H9 (cell line): ENCODE data around the gene THSD4. TPM values are rescaled to one million over a fixed set of nuclear protein-coding genes. Genes with fewer than 3 reads are reported as not detected.

ENCODE experiments used
- DNase-seq: peaks from one replicate; pipeline ENCODE4 v3.0.0-alpha.2; 2017
- H2AFZ ChIP-seq: one replicate; pipeline ENCODE4 v1.6.1; 2013; ENCODE audit warnings: mild to moderate bottlenecking, low read length, control low read depth, moderate library complexity
- H2AK5ac ChIP-seq: 2 replicates; pipeline ENCODE4 v1.6.1; 2013; ENCODE audit warnings: low read length, control low read depth, mixed read lengths; ENCODE audit not compliant: insufficient read length
- H2BK120ac ChIP-seq: one replicate; pipeline ENCODE4 v1.6.1; 2013; ENCODE audit warnings: low read depth, mild to moderate bottlenecking, low read length, control low read depth, inconsistent platforms; ENCODE audit not compliant: poor library complexity, severe bottlenecking
- H2BK12ac ChIP-seq: 2 replicates; pipeline ENCODE4 v1.6.1; 2013; ENCODE audit warnings: low read length, control low read depth, mixed read lengths, low read depth; ENCODE audit not compliant: insufficient read length
- H2BK15ac ChIP-seq: 2 replicates; pipeline ENCODE4 v1.6.1; 2013; ENCODE audit warnings: low read depth, low read length, control low read depth
- H2BK20ac ChIP-seq: one replicate; pipeline ENCODE4 v1.6.1; 2013; ENCODE audit warnings: low read depth, mild to moderate bottlenecking, low read length, control low read depth, inconsistent platforms; ENCODE audit not compliant: poor library complexity, severe bottlenecking
- H2BK5ac ChIP-seq: 2 replicates; pipeline ENCODE4 v1.6.1; 2013; ENCODE audit warnings: low read length, control low read depth, mixed read lengths; ENCODE audit not compliant: insufficient read length
- H3K14ac ChIP-seq: 2 replicates; pipeline ENCODE4 v1.6.1; 2013; ENCODE audit warnings: low read length, control low read depth; ENCODE audit not compliant: insufficient read depth
- H3K18ac ChIP-seq: 2 replicates; pipeline ENCODE4 v1.6.1; 2013; ENCODE audit warnings: low read depth, mild to moderate bottlenecking, mixed read lengths, low read length, control low read depth; ENCODE audit not compliant: insufficient read length
- H3K23ac ChIP-seq: 2 replicates; pipeline ENCODE4 v1.6.1; 2013; ENCODE audit warnings: low read length, control low read depth, mixed read lengths, low read depth; ENCODE audit not compliant: insufficient read length
- H3K23me2 ChIP-seq: 2 replicates; pipeline ENCODE4 v1.6.1; 2013; ENCODE audit warnings: low read depth, mild to moderate bottlenecking, mixed read lengths, low read length, control low read depth; ENCODE audit not compliant: insufficient read length, poor library complexity, severe bottlenecking
- H3K27ac ChIP-seq: 2 replicates; pipeline ENCODE4 v1.5.1; 2013; ENCODE audit warnings: low read length, control low read depth, mixed read lengths, low read depth; ENCODE audit not compliant: insufficient read length
- H3K27me3 ChIP-seq: 2 replicates; pipeline ENCODE4 v1.6.1; 2013; ENCODE audit warnings: low read length, control low read depth, inconsistent platforms; ENCODE audit not compliant: insufficient read depth
- H3K4ac ChIP-seq: 2 replicates; pipeline ENCODE4 v1.6.1; 2013; ENCODE audit warnings: low read depth, mild to moderate bottlenecking, control low read depth, inconsistent platforms, low read length, moderate library complexity
- H3K4me1 ChIP-seq: 2 replicates; pipeline ENCODE4 v1.6.1; 2013; ENCODE audit warnings: low read length, control low read depth, inconsistent platforms; ENCODE audit not compliant: insufficient read depth
- H3K4me2 ChIP-seq: 2 replicates; pipeline ENCODE4 v1.6.1; 2013; ENCODE audit warnings: low read length, control low read depth, mixed read lengths; ENCODE audit not compliant: insufficient read length, insufficient read depth
- H3K56ac ChIP-seq: 2 replicates; pipeline ENCODE4 v1.6.1; 2013; ENCODE audit warnings: low read depth, mild to moderate bottlenecking, mixed read lengths, low read length, control low read depth; ENCODE audit not compliant: insufficient read length
- H3K79me1 ChIP-seq: 2 replicates; pipeline ENCODE4 v1.6.1; 2013; ENCODE audit warnings: low read depth, mild to moderate bottlenecking, moderate library complexity, low read length, control low read depth, inconsistent platforms; ENCODE audit not compliant: insufficient read depth, poor library complexity, severe bottlenecking
- H3K79me2 ChIP-seq: 2 replicates; pipeline ENCODE4 v1.6.1; 2013; ENCODE audit warnings: low read length, control low read depth, inconsistent platforms; ENCODE audit not compliant: insufficient read depth
- H3K9ac ChIP-seq: 2 replicates; pipeline ENCODE4 v1.6.1; 2013; ENCODE audit warnings: low read length, control low read depth, mixed read lengths; ENCODE audit not compliant: insufficient read length; ENCODE audit errors: extremely low read depth
- H3K9me3 ChIP-seq: one replicate; pipeline ENCODE4 v1.6.1; 2013; ENCODE audit warnings: low read depth, low read length, inconsistent platforms; ENCODE audit not compliant: control insufficient read depth
- H3T11ph ChIP-seq: one replicate; pipeline ENCODE4 v1.6.1; 2013; ENCODE audit warnings: mild to moderate bottlenecking, low read length, control low read depth, inconsistent platforms
- H4K20me1 ChIP-seq: one replicate; pipeline ENCODE4 v1.6.1; 2013; ENCODE audit not compliant: control insufficient read depth, insufficient read length, insufficient read depth
- H4K5ac ChIP-seq: 2 replicates; pipeline ENCODE4 v1.6.1; 2013; ENCODE audit warnings: low read depth, mild to moderate bottlenecking, mixed read lengths, low read length, control low read depth; ENCODE audit not compliant: insufficient read length
- H4K8ac ChIP-seq: replicated peaks from 2 replicates; pipeline ENCODE4 v1.6.1; 2013; ENCODE audit warnings: low read length, control low read depth, mixed read lengths, low read depth; ENCODE audit not compliant: insufficient read length
- H4K91ac ChIP-seq: 2 replicates; pipeline ENCODE4 v1.6.1; 2013; ENCODE audit warnings: low read depth, mild to moderate bottlenecking, moderate library complexity, mixed read lengths, low read length, control low read depth; ENCODE audit not compliant: insufficient read length
- H3K27ac Mint-ChIP-seq, 3 experiments: 2 replicates in 2 of 3; 3 replicates in 1 of 3; pipeline ENCODE4 v1.8.0; 2020 to 2021; ENCODE audit warnings: mixed read lengths in 3 of 3, mild to moderate bottlenecking in 1 of 3, moderate library complexity in 1 of 3
- H3K27me3 Mint-ChIP-seq: 2 replicates; pipeline ENCODE4 v1.8.0; 2021; ENCODE audit warnings: low read depth, mild to moderate bottlenecking, moderate library complexity, mixed read lengths
- H3K36me3 Mint-ChIP-seq, 3 experiments: 2 replicates in 2 of 3; 3 replicates in 1 of 3; pipeline ENCODE4 v1.8.0; 2020 to 2021; ENCODE audit warnings: low read depth in 3 of 3, mixed read lengths in 3 of 3; ENCODE audit not compliant: insufficient read depth in 1 of 3
- H3K4me1 Mint-ChIP-seq, 2 experiments: 2 replicates each; pipeline ENCODE4 v1.8.0; 2020; ENCODE audit warnings: mixed read lengths in 2 of 2
- H3K4me3 Mint-ChIP-seq, 2 experiments: 2 replicates in 1 of 2; 3 replicates in 1 of 2; pipeline ENCODE4 v1.8.0; 2020 to 2021; ENCODE audit warnings: mild to moderate bottlenecking in 2 of 2, mixed read lengths in 2 of 2, moderate library complexity in 1 of 2
- H3K9me3 Mint-ChIP-seq, 2 experiments: 2 replicates in 1 of 2; 3 replicates in 1 of 2; pipeline ENCODE4 v1.8.0; 2020; ENCODE audit warnings: mild to moderate bottlenecking in 2 of 2, mixed read lengths in 2 of 2, moderate library complexity in 1 of 2
- WGBS: extraction: QIAGEN DNeasy Blood & Tissue Kit; methylation state at CpG from one replicate; pipeline ENCODE4 v1.1.7; 2013; ENCODE audit warnings: missing lambda C conversion rate, low lambda C conversion rate, mixed read lengths; ENCODE audit not compliant: insufficient read length; ENCODE audit errors: extremely low coverage; 5-methylcytosine and 5-hydroxymethylcytosine counted together
- total RNA-seq: library from RNA; stranded (reverse); gene quantifications from 2 replicates; pipeline ENCODE4 v1.2.1, GENCODE V29; 2021
- TF ChIP-seq, protein P1 (sequence below): fragments of 200-600 bp; sonication (generic); conservative IDR thresholded peaks from 3 replicates; pipeline ENCODE4 v1.8.0; 2021; ENCODE audit warnings: antibody characterized with exemption, mild to moderate bottlenecking

Gene THSD4
- total RNA-seq, 1 experiment from 2014 or later: 5.5 TPM

DNA sequence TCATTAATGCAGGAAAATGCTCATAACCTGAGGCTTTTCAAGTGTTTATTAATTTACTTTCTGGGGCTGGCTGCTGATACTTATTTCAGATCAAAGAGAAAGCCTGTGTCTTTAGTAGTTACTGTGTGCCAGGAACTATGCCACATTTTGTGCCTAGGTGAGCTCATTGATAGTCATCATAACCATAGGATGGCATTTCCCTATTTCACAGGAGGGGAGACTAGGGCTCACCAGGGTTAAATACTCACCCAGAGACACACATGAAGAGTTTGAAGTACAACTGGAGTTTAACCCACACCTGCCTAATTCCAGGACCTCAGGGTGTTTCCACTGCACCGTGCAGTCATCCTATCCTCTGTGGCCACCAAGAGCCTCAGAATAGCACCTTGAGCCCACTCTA is 430.7 kb downstream of the THSD4 start:
- Histone ChIP-seq H2BK15ac (no peak overlapping the region), H3K79me1 (no peaks in the 10 kb centered on the region), H4K8ac (no peak overlapping the region), H2BK120ac (no peak overlapping the region), H2AFZ (no peak overlapping the region), H4K20me1 (no peaks in the 10 kb centered on the region), H3K4me1 (no peaks in the 10 kb centered on the region), H4K5ac (no peak overlapping the region), H3K79me2 (no peaks in the 10 kb centered on the region), H3K18ac (no peak overlapping the region), H3K56ac (no peak overlapping the region), H3K23ac (no peak overlapping the region), H2BK5ac (no peak overlapping the region), H3K14ac (no peak overlapping the region), H3K4ac (no peak overlapping the region), H3T11ph (no peak overlapping the region), H2AK5ac (no peak overlapping the region), H3K4me2 (no peak overlapping the region), H3K23me2 (no peaks in the 10 kb centered on the region), H2BK12ac (no peak overlapping the region), H3K9me3 (no peaks in the 10 kb centered on the region), H3K27ac (no peak overlapping the region), H3K9ac (no peak overlapping the region), H3K27me3 (no peaks in the 10 kb centered on the region), H2BK20ac (no peak overlapping the region), H4K91ac (no peak overlapping the region)
- no CpG with 5 or more reads among the region's 1 CpG for WGBS
- Mint-ChIP-seq H3K27ac (no peak overlapping the region), H3K4me1 (peaks cover 19 to 25% of the 10 kb centered on the region in 2 experiments), H3K36me3 (no peaks in the 10 kb centered on the region), H3K4me3 (no peak overlapping the region), H3K9me3 (no peaks in the 10 kb centered on the region), H3K27me3 (no peaks in the 10 kb centered on the region)
- TF ChIP-seq, protein P1, sequence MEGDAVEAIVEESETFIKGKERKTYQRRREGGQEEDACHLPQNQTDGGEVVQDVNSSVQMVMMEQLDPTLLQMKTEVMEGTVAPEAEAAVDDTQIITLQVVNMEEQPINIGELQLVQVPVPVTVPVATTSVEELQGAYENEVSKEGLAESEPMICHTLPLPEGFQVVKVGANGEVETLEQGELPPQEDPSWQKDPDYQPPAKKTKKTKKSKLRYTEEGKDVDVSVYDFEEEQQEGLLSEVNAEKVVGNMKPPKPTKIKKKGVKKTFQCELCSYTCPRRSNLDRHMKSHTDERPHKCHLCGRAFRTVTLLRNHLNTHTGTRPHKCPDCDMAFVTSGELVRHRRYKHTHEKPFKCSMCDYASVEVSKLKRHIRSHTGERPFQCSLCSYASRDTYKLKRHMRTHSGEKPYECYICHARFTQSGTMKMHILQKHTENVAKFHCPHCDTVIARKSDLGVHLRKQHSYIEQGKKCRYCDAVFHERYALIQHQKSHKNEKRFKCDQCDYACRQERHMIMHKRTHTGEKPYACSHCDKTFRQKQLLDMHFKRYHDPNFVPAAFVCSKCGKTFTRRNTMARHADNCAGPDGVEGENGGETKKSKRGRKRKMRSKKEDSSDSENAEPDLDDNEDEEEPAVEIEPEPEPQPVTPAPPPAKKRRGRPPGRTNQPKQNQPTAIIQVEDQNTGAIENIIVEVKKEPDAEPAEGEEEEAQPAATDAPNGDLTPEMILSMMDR: no peak
- no peak for DNase-seq
